ENCODE results near the gene CLEC1B. TPM values are rescaled to one million over a fixed set of nuclear protein-coding genes. Genes with fewer than 3 reads are reported as not detected.

Gene CLEC1B
- total and polyA plus RNA-seq, 2 of the 13 experiments (the other 11 are each of a cell fraction or from before 2014, with no cell fraction given) = not detected

- H3K9ac ChIP-seq (ENCODE audit: insufficient read depth, low read depth, low read length) = no peak overlapping the region
- CTCF ChIA-PET (ENCODE audit: low intra/inter-chr PET ratio, low total read pairs) = no interaction called here
- H3K4me2 ChIP-seq (ENCODE audit: low read depth, low read length) = no peak overlapping the region
- no peak for FAIRE-seq
- POLR2A ChIA-PET = no interaction called here
- H3K27me3 ChIP-seq (ENCODE audit: control insufficient read depth in 1 of 2, insufficient read depth in 2 of 2, low read length in 2 of 2) = peaks cover 0 to 9% of the 10 kb centered on the region in 2 experiments; a peak in 2 of 5 replicates
- H3K9me3 ChIP-seq (ENCODE audit: low read length) = no peaks in the 10 kb centered on the region
- no peaks in the 10 kb centered on the region for H4K20me1 ChIP-seq (ENCODE audit: insufficient read depth, low read length)
- intact Hi-C loops (cut with micrococcal nuclease; ENCODE audit: unreplicated experiment) = no loop called here
- WGBS (ENCODE audit: low lambda C conversion rate) = under 1% methylated on average over 5 of the region's 5 CpGs
- BruUV-seq (replicated peaks) = no TSS peak
- in situ Hi-C loops (cut with HindIII; ENCODE audit: extremely low pct_ligation_motif_present, low pct_unique_long_range_greater_than_20kb) = no loop called here
- DNase-seq (ENCODE audit: low spot score) = no peak
- H3K4me1 ChIP-seq (ENCODE audit: insufficient read depth, low read length) = no peaks in the 10 kb centered on the region
- H2AFZ ChIP-seq (ENCODE audit: low read length) = no peak overlapping the region
- no peak for ATAC-seq
- H3K79me2 ChIP-seq (ENCODE audit: insufficient read depth, low read length) = no peaks in the 10 kb centered on the region
- H3K27ac ChIP-seq (ENCODE audit: extremely low read length, insufficient read depth, low read length) = no peak overlapping the region
- H3K36me3 ChIP-seq (replicated peaks in 1 of 2; ENCODE audit: control insufficient read depth in 1 of 2, insufficient read depth in 2 of 2, low read length in 2 of 2) = no peaks in the 10 kb centered on the region
- no peak overlapping the region for H3K4me3 ChIP-seq (replicated peaks in 1 of 3; ENCODE audit: insufficient read depth in 1 of 3, low read depth in 2 of 3, low read length in 3 of 3)
- no peak for TF ChIP-seq ZNF451 (CRISPR knock-in tag; IDR thresholded peaks at IDR 0.05)
- no peak for TF ChIP-seq MEF2D (CRISPR knock-in tag; IDR thresholded peaks at IDR 0.05)
- TF ChIP-seq BCLAF1 (IDR thresholded peaks at IDR 0.05) = no peak
- no peak for TF ChIP-seq ZNF407 (CRISPR knock-in tag; IDR thresholded peaks at IDR 0.05; ENCODE audit: not compliant biosample characterization)
- TF ChIP-seq ZNF780A (CRISPR knock-in tag; IDR thresholded peaks at IDR 0.05) = no peak
- TF ChIP-seq DR1 (CRISPR knock-in tag; IDR thresholded peaks at IDR 0.05) = no peak
- no peak for TF ChIP-seq STAG1 (CRISPR knock-in tag; IDR thresholded peaks at IDR 0.05)
- no peak for TF ChIP-seq CBX5 (CRISPR knock-in tag; IDR thresholded peaks at IDR 0.05; ENCODE audit: borderline replicate concordance)
- TF ChIP-seq ZNF839 (CRISPR knock-in tag; IDR thresholded peaks at IDR 0.05; ENCODE audit: borderline replicate concordance) = no peak
- no peak for TF ChIP-seq ZKSCAN8 (CRISPR knock-in tag; IDR thresholded peaks at IDR 0.05; ENCODE audit: borderline replicate concordance)
- TF ChIP-seq ZNF883 (CRISPR knock-in tag; IDR thresholded peaks at IDR 0.05; ENCODE audit: not compliant biosample characterization) = no peak
- TF ChIP-seq ZNF292 (CRISPR knock-in tag; IDR thresholded peaks at IDR 0.05; ENCODE audit: borderline replicate concordance, low read depth) = no peak
These were observed 32.9 kb upstream of the CLEC1B start for GRCh38 chr12:10031771-10032175.

All from HepG2 (cell line).